NCI-H1417 (cell line): ENCODE measurements around the gene STK25.
"Not testable (repeated sequence)": the region's sequence is repeated elsewhere in the genome, so short reads cannot be mapped to it uniquely, and the experiment has no call there.

ENCODE experiments used
- DNase-seq, 3 experiments: peaks; one replicate each; lab custom pipeline; 2025; lab: John Stamatoyannopoulos, UW

Gene STK25

DNA sequence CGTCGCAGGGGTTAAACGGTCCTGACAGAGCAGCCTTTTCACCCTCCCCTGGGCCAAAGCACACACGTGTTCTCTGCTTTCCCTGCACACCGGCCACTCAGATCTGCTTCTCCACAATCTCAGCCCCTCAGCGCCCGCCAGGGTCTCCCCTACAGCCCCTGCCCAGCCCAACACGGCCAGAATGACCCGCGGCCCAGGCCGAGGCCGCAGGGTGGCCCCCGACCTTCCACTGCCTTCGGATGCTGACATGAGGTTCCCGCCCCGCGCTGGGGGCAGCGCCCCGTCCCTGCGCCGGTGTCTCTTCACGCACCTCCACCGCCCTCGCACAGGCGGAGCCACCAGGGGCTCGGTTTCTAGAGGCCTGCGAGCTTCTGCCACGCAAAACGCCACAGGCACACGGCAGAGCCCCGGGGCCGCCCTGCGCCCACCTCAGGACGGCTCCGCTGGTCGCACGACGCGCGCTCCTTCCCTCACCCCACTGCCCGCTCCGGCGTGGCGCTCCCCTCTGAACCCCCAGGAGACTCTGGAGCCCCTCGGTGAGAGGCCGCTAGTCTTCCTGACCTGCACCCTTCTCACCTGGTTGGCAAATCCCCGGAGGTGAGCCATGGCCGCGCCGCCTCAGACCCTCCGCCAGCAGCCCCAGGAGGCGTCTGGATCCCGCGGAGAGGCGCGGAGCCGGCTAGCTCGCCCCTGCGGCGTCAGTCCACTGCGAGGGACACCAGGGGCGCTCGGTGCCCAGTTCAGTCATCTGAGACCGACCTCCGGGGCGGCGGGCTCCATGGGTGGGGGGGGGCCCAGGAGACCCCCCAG is 749 bp downstream of the STK25 start:
- DNase-seq: peak; percentile 17 to 83 (median 81)

DNA sequence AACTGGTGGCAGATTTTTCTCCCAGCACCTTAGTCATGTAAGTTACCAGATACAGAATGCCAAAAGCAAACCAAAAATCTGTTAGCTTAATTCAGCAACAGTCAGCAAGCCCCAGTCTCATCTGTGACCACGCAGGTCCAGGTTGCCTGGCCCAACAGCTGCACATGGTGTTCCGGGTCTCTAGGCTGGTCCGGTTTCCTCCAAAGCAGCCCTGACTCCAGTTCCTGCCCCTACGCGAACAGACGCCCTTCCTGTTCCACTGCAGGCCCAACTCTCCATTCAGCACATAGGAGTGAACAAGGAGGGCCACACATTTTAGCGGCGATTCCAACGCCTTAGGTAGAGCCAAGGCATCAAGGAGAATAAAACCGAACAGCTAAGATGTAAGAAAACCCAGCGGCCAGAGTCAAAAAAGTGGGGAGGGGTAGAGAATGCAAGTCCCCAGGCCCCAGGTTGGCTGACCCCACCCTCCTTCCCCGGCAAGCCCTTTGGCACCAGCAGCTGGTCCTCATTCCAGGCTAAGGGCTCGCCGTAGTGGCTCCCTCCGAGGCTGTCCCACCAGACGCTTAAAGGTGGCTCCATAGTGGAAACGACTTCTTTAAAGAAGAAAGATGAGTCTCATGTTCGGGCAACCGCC is 1.5 kb downstream of the STK25 start:
- no peak for DNase-seq

DNA sequence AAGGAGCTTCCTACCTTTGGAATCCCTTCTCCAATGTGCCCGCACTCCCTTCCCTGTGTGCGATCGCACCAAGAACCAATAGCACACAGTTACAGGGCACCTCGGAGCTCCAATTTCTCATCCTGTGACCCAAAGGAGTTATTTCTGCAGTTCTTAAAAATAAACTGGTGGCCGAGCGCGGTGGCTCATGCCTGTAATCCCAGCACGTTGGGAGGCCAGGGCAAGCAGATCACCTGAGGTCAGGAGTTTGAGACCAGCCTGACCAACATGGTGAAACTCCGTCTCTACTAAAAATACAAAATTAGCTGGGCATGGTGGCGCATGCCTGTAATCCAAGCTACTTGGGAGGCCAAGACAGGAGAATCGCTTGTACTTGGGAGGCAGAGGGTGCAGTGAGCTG is 2.1 kb downstream of the STK25 start:
- not testable (repeated sequence) for DNase-seq

DNA sequence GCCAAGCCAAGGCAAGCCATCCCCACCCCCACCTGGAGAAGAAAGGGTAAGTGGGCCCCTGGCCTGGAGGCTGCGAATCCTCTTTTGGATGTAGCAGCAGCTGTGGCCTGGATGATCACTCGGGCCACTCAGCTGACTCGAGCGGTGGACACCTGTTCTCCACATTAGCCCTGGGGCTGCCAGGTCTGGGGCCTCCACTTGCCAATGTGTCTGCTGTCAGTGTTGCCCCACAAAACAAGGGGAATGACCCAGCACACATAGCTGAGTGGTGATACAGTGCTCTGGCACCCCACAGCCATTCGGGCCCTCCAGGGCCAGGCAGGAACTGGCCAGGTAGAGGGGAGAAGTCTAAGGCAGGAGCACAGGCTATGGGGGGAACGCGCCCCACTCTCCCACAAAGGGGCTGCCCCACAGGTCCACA is 2.6 kb downstream of the STK25 start:
- DNase-seq: no peak

DNA sequence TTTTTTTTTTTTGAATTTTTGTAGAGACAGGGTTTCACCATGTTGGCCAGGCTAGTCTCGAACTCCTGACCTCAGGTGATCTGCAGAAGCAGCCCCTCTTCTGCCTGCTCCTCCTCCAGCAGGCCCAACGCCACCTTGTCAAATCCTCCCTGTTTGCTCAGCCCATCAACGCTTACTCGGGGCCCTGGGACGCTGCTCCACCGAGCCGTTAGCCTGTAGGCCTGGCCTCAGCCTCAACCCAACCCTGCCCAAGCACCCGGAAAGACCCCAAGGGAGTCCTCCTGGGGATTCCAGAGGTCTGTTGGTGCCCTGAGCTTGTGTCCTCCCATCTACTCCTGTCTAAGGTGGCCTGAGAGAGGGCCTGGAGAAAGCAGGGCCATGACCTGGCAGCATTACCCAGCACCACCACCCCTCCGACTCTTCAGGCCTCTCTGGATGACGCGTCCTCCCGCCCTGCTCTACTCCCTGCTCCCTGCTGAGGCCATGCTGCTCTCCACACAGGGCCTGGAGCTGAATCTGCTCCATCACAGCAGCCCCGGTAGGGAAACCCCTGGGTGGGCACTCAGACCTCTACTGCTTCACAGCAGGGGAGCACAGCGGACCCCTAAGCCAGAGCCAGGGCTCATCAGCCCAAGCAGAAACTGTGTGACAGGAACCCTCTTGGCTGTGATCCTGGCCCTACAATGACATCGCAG is 3.2 kb downstream of the STK25 start:
- no peak for DNase-seq

DNA sequence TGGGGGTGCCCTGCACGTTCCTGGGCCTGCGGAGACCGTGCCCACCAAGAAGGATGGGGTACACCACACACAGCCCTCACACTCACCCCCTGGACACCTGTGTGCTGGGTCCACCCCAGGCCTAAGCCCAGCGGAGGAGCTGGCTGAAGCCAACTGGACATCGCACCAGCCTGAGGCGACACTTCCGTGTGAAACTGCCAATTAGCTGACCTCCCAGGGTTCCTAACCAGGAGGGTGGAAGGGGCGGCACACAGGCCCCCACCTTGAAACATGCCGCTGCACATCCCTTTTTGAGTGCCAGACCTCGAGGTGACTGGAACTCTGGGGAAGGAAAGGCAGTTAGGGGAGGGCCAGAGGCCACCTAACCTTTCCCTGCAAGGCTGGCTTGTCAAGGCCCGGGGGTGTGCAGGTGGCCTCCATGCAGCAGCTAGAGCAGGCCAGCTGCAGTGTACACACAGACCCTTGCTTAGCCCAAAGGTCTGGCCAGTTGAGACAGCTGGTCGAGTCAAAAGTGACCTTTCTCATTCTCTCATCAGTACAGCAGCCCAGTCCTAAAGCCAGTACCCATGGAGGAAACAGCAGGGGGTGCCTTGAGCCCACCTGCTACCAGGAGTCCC is 4.5 kb downstream of the STK25 start:
- peak in 1 of 3 experiments; percentile 5 for DNase-seq

DNA sequence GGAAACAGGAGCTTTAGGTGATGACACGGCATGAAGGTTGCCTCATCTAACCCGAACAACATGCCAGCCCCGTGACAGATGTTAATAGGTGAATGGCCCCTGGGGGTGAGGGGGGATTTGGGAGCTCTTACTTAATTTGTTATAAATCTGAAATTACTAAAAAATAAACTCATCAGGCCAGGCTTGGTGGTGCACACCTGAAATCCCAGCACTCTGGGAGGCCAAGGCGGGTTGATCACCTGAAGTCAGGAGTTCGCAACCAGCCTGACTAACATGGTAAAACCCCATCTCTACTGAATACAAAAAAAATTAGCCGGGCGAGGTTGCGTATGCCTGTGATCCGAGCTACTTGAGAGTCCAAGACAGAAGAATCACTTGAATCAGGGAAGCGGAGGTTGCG is 6.1 kb downstream of the STK25 start:
- no peak for DNase-seq

DNA sequence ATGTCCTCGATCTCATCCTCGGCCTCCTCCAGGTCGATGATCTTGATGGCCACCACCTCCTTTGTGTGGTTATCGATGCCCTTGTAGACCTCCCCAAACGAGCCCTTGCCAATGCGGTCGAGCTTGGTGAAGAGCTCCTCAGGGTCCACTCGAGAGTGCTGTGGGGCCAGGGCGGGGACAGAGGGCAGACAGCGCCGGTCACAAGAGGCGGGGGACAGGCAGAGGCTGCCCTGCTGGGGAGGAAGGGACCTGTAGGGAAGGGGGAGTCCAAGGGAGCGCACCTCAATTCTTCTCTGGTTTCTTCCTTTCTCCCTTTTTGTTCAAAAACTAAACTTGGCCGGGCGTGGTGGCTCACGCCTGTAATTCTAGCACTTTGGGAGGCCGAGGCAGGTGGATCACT is 6.8 kb downstream of the STK25 start:
- no peak for DNase-seq

DNA sequence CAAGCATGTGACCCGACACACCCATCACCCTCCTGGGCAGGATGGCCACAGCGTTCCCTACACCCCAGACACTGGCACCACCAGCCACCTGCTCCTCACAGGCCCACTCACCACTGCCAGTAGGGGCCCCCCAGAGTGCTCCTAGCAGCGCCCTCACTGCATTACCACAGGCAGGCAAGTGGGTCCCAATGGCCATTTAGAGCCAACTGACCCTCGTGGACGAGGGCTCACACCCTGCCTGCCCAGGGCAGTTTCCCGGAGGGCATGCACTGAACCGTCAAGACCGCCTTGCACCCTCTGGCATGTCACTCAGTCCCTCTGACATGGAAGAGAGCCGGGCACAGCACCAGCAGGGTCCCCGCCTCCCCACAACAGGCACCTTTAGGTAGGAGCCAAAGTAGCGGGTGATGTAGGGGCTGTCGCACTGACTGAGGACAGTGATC is 7.3 kb downstream of the STK25 start:
- DNase-seq: no peak

DNA sequence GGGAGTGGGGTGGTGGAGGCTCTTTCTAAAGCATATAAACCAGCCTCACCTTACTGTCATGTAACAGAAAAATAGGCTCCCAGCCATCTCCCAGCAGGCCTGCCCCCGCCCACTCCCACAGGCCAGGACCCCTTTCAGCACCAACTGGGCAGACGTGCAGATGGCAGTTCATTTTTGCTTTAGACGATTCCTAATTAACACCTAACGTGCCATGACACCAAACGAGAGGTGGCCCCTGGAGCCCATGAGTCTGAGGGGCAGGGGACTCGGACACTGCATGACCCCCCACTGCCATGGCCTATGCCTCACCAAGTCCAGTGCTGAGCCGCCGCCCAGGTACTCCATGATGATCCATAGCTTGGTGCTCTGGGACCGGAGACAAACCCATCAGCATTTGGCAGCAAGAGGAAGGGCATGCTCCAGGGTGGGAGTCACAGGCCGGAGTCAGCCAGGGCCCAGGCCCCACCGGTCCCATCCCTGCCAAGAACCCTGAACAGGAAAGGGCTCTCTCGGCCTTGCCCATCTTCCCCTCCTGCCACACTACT is 7.9 kb downstream of the STK25 start:
- DNase-seq: no peak

DNA sequence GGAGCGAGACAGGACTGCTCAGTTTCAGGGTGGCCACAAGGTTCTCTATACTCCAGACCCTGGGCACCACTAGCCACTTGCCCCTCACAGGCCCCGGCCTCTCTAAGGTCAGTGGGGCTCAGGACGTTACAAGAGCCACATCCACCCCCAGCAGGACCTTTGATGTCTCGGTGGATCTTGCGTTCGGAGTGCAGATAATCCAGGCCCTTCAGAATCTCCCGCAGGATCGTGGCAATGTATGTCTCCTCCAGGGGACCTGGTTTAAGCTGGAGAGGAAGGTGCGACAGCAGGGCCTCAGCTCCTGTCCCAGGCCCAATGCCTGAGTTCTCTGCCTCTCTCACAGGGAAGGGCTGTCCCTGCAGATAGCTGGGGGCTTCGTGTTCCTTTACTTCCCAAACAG is 8.4 kb downstream of the STK25 start:
- DNase-seq: no peak

DNA sequence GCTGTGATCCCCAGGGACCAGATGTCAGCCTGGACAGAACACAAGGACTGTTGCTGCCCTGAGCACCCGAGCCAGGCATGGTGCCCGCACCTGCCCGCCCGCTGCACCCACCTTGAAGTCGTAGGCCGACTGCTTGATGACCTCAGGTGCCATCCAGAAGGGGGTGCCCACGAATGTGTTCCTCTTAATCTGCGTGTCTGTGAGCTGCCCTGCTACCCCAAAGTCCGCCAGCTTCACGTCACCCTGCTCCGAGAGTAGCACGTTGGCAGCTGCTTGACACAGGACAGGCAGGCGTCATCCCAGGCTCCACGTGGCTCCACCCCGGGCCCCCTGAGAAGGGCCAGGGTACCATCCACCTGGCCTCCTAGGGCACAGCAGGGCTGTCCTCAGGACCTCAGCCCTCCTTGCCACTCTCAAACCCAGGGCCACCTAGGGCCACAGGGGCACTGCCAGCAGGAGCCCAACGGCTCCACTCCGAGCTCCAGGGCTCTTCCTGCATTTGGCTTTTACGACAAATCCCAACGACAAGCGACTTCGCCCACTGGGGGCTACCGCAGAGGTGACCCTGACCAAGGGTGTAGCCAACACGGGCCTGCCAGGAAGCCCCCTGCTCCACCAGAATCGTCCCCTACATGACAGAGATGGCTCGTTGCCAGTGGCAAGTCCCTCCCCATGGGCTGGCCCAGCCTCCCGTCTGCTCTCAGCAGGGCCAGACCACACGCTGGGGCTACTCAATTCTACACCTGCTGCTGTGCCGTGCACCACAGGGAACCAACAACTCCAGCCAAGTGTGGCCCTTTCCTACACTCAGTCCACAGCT is 9.0 kb downstream of the STK25 start:
- DNase-seq: peak; percentile 68 to 92 (median 83)

DNA sequence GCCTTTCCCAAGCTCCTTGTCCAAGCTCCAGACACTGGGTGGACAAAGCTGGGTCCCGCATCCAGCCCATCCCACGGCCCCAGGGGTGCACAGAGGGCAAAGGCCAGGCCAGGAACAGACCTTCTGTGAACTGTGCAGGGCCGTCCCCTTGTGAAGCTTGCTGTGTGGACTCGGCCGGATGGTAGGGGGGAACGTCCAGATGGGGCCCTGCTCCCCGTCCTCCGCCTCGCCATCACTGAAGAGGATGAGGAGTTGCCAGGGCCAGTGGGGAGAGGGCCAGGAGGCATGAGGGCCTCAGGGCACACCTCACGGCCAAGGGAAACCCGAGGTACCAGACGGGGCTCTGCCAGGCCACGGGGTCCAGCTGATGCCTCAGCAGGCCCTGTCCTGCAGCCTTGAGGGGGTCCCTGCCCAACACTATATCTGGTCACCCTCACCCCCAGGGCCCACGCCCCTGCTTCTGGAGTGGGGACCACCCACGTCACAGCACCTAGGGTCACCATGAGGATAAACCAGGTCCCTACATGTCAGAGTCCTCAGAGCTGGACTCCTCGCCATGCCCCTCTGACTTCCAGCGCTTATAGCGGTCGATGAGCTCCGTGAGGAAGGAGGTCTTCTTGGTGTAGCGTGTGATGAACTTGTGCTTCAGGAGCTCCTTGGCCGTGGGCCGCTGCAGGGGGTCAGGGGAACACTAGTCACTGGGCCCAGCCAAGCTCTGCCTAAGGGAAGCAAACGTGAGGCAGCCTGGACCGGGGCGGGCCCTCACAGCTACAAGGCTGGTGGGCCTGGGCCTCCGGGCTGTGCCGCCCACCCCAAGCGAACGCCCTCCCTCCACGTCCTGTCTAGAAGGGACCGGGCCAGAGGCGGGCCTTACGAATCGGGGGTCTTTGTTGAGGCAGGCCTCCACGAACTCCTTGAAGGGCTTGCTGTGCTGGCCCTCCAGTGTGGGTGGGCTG is 10.0 kb downstream of the STK25 start:
- DNase-seq: no peak

DNA sequence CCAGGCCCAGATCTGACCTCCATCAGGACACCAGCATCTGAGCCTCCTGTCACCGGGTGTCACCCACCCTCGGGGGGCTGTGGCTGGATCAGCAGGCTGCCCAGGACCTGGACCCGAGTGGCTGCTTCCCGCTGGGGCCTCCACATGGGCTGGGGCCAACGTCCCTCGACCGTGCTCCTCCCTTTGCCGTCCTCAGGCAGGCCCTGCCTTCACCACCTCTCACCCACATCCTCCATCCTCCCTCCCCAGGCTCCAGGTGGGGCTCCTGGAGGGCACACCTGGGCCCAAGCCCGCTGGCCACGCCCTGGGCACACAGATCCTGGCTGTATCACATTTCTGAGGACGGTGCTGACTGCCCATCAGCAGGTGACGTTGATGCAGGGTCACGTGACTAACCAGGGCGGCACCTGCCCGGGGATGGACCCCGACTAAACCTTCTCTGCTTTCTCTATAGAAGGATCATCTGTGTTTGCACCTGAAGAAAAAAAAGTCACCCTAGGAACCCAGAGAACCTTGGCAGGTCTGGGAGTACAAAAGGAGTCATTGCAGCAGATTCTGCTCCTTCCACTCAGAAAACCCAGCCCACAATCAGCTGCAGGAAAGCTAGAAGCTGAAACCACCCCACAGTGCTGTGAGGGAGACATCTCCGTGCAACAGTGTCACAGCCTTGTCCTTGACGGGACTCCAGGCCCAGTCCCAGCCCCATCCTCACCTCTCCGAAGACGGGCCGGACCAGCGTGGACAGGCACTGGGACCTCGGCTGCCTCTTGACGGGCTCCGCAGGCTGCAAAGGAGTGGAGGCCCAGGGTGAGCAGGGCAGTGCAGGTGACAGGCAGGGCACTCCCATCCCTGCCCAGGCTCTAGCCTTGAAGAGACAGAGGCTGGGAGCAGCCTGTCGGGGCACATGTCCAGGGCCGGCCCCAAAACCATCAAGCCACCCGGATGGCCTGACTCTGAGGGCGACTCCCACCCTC is 11.2 kb downstream of the STK25 start:
- DNase-seq: peak; percentile 31 to 74 (median 65)

DNA sequence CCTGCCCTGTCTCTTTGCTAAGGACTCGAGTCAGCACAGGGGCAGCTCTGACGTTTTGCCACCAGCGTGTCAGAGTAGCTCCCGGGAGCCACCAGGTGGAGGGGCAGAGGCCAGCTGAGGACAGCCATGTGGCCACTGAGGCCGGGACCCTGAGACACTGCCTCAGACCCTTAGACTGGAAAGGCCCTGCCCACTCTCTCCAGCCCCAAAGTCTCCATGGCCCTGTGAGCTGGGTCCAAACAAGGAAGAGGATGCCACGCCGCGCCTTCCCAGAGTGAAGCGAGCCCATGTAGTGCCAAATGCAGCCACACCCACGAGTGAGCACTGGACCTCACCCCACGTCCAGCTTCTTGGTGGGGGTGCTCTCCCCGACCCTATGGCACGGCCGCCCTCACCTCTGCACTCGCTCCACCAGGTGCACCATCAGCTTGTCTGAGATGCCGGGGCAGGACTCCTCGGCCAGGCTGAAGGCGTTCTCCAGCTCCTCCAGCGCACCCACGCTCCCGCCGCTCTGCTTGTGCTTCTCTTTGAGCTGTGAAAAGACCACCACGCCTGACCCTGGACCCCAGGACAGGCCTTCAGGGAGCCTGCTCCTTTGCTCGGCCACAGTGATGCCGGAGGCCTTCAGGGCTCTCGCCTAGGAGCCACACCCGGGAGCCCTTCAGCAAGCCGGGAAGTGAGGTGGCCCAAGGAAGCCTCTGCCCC is 12.2 kb downstream of the STK25 start:
- no peak for DNase-seq

DNA sequence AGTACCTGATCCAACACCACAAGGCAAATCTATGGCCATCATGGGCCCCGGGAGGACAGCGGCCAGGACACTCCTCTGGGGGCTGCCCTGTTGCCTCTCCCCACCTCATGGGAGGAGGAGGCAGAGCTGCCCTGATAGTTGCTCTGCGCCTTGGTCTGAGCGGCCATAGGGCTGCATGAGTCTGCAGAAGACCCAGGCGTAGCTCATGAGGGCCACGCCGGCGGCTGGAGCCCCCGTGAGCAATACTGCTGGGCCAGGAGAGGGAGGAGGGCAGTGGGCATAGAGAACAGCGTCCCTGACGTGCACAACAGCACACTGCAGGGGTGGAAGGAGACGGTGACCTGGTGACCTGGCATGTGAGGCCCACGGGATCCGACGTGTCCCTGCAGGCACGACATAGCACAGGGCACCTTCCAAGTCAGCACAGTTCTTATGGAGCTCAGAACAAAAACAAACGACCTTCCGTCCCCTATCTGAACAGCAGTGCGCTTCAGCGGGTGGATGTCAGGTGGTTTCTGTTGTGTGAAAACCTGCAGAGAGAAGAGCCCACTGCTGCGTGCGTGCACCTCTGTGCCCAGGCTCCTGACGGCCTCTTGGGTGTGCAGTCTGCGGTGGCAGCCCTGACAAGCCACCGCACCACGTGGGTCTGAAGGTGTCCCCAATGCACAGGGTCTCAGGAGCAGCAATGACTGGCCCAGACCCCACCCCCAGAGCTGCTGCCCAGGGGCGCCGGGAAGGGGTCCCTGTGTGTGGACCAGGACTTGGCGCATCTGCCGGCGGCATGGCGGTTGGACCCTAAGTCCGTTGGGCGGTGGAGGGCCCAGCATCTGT is 13.0 kb downstream of the STK25 start:
- DNase-seq: no peak

DNA sequence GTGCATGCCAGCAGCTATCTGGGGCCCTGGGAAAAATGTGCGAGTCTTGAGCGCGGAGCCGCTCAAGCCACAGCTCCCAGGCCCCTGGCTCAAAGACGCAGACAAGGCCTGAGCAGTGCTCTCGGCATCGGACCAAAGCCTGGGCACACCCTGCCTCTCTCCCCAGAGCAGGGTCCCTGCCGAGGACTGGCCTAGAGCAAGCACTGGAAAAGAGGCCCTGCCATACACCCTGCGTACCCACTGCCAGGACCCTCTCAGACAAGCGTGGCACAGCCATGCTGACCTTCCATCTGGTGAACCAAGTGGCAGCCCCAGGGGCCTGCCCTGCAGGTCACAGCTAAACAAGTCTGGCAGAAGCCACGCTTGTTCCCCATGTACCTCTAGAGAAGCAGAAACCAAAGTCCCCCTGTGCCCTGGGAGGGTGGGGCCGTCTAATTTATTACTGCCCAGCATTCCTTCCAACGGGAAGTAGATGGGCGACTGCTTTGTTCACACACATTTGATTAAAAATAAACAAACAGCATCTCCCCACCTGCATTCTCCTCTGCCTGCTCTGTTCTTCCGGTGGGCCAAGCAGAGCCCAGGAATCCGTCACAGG is 14.0 kb downstream of the STK25 start:
- no peak for DNase-seq
